Adipocyte (in vitro differentiated cells): ENCODE measurements around the gene GPR153.
A peak's percentile ranks its signal among the peaks of the same experiment; 100 is the strongest.
"Not testable (repeated sequence)": the region's sequence is repeated elsewhere in the genome, so short reads cannot be mapped to it uniquely, and the experiment has no call there.

Experiments
- DNase-seq: peaks from one replicate; pipeline ENCODE4 v3.0.0-alpha.2; 2015; ENCODE audit warnings: low read depth
- H3K27me3 ChIP-seq: replicated peaks from 2 replicates; pipeline ENCODE4 v1.7.0; 2013; ENCODE audit warnings: mild to moderate bottlenecking, low read length, moderate library complexity; ENCODE audit not compliant: control insufficient read depth, insufficient read depth
- H3K36me3 ChIP-seq: 2 replicates; pipeline ENCODE4 v1.7.0; 2013; ENCODE audit warnings: low read length, mild to moderate bottlenecking, moderate library complexity; ENCODE audit not compliant: control insufficient read depth, insufficient read depth, severe bottlenecking
- H3K4me1 ChIP-seq: 2 replicates; pipeline ENCODE4 v1.7.0; 2013; ENCODE audit warnings: mild to moderate bottlenecking, low read length, moderate library complexity; ENCODE audit not compliant: control insufficient read depth, insufficient read depth
- H3K4me3 ChIP-seq: 2 replicates; pipeline ENCODE4 v1.7.0; 2013; ENCODE audit warnings: mild to moderate bottlenecking, low read length, moderate library complexity
- H3K9ac ChIP-seq: 2 replicates; pipeline ENCODE4 v1.7.0; 2013; ENCODE audit warnings: mild to moderate bottlenecking, low read length, moderate library complexity
- H3K9me3 ChIP-seq: 2 replicates; pipeline ENCODE4 v1.7.0; 2013; ENCODE audit warnings: mild to moderate bottlenecking, low read length, moderate library complexity; ENCODE audit not compliant: control insufficient read depth

Gene GPR153

GRCh38 chr1:6260961-6261614, at the start of gene GPR153:
GPR153 (minus strand) TSS chr1:6261098; CDS start chr1:6254905, 6,193 bp downstream.
- Histone ChIP-seq H3K27me3 (no peaks in the 10 kb centered on the region), H3K4me1 (peaks cover 31% of the 10 kb centered on the region), H3K9ac (peak within 1 kb of the TSS; percentile 73), H3K36me3 (no peaks in the 10 kb centered on the region), H3K4me3 (peak within 1 kb of the TSS; percentile 76), H3K9me3 (no peaks in the 10 kb centered on the region)
- DNase-seq: peak; percentile 77

GRCh38 chr1:6310116-6310848, 49.4 kb upstream of the GPR153 start:
- Histone ChIP-seq H3K9me3 (no peaks in the 10 kb centered on the region), H3K36me3 (no peaks in the 10 kb centered on the region), H3K9ac (no peak overlapping the region), H3K4me1 (peaks cover 6% of the 10 kb centered on the region), H3K4me3 (no peak overlapping the region), H3K27me3 (no peaks in the 10 kb centered on the region)
- DNase-seq: no peak

- H3K9ac ChIP-seq: no peak overlapping the region
- no peak for DNase-seq
- H3K27me3 ChIP-seq: no peaks in the 10 kb centered on the region
- H3K4me1 ChIP-seq: peaks cover 6% of the 10 kb centered on the region
- no peak overlapping the region for H3K4me3 ChIP-seq
- H3K9me3 ChIP-seq: no peaks in the 10 kb centered on the region
- no peaks in the 10 kb centered on the region for H3K36me3 ChIP-seq
These were observed 48.7 kb upstream of the GPR153 start for GRCh38 chr1:6309564-6309963.

GRCh38 chr1:6308449-6308848, 47.6 kb upstream of the GPR153 start:
- no peak for DNase-seq
- Histone ChIP-seq H3K36me3 (no peaks in the 10 kb centered on the region), H3K9ac (no peak overlapping the region), H3K27me3 (no peaks in the 10 kb centered on the region), H3K4me3 (no peak overlapping the region), H3K4me1 (no peaks in the 10 kb centered on the region), H3K9me3 (no peaks in the 10 kb centered on the region)

- not testable (repeated sequence) for H3K4me3 ChIP-seq, H3K27me3 ChIP-seq, DNase-seq, H3K4me1 ChIP-seq, H3K9me3 ChIP-seq, H3K36me3 ChIP-seq, H3K9ac ChIP-seq
These were observed 46.8 kb upstream of the GPR153 start for GRCh38 chr1:6307682-6308081.

GRCh38 chr1:6307099-6307498, 46.2 kb upstream of the GPR153 start:
- Histone ChIP-seq H3K9me3 (no peaks in the 10 kb centered on the region), H3K27me3 (no peaks in the 10 kb centered on the region), H3K36me3 (no peaks in the 10 kb centered on the region), H3K4me1 (no peaks in the 10 kb centered on the region), H3K9ac (no peak overlapping the region), H3K4me3 (no peak overlapping the region)
- DNase-seq: no peak

- Histone ChIP-seq H3K4me1 (no peaks in the 10 kb centered on the region), H3K9ac (no peak overlapping the region), H3K4me3 (no peak overlapping the region), H3K27me3 (no peaks in the 10 kb centered on the region), H3K36me3 (no peaks in the 10 kb centered on the region), H3K9me3 (no peaks in the 10 kb centered on the region)
- no peak for DNase-seq
These were observed 42.6 kb upstream of the GPR153 start for GRCh38 chr1:6303397-6304012.

- DNase-seq: no peak
- H3K4me1 ChIP-seq: no peaks in the 10 kb centered on the region
- H3K27me3 ChIP-seq: no peaks in the 10 kb centered on the region
- H3K9ac ChIP-seq: no peak overlapping the region
- H3K9me3 ChIP-seq: no peaks in the 10 kb centered on the region
- no peaks in the 10 kb centered on the region for H3K36me3 ChIP-seq
- H3K4me3 ChIP-seq: no peak overlapping the region
These were observed 41.7 kb upstream of the GPR153 start for GRCh38 chr1:6302568-6302967.

GRCh38 chr1:6301526-6301925, 40.6 kb upstream of the GPR153 start:
- H3K9ac ChIP-seq: no peak overlapping the region

GRCh38 chr1:6300342-6301048, 39.6 kb upstream of the GPR153 start:
- Histone ChIP-seq H3K9me3 (no peaks in the 10 kb centered on the region), H3K27me3 (no peaks in the 10 kb centered on the region), H3K36me3 (no peaks in the 10 kb centered on the region), H3K4me3 (no peak overlapping the region), H3K9ac (no peak overlapping the region), H3K4me1 (no peaks in the 10 kb centered on the region)
- DNase-seq: no peak

More at GRCh38 chr1:6301526-6301925, 40.6 kb upstream of the GPR153 start:
- Histone ChIP-seq H3K4me3 (no peak overlapping the region), H3K27me3 (no peaks in the 10 kb centered on the region), H3K9me3 (no peaks in the 10 kb centered on the region), H3K36me3 (no peaks in the 10 kb centered on the region), H3K4me1 (no peaks in the 10 kb centered on the region)
- DNase-seq: no peak

GRCh38 chr1:6299557-6300165, 38.8 kb upstream of the GPR153 start:
- Histone ChIP-seq H3K36me3 (no peaks in the 10 kb centered on the region), H3K4me1 (no peaks in the 10 kb centered on the region), H3K4me3 (no peak overlapping the region), H3K9me3 (no peaks in the 10 kb centered on the region), H3K27me3 (no peaks in the 10 kb centered on the region), H3K9ac (no peak overlapping the region)
- DNase-seq: no peak
